ENCODE results near the gene ANKRD11.
A peak's percentile ranks its signal among the peaks of the same experiment; 100 is the strongest.

The ANKRD11 gene

DNA sequence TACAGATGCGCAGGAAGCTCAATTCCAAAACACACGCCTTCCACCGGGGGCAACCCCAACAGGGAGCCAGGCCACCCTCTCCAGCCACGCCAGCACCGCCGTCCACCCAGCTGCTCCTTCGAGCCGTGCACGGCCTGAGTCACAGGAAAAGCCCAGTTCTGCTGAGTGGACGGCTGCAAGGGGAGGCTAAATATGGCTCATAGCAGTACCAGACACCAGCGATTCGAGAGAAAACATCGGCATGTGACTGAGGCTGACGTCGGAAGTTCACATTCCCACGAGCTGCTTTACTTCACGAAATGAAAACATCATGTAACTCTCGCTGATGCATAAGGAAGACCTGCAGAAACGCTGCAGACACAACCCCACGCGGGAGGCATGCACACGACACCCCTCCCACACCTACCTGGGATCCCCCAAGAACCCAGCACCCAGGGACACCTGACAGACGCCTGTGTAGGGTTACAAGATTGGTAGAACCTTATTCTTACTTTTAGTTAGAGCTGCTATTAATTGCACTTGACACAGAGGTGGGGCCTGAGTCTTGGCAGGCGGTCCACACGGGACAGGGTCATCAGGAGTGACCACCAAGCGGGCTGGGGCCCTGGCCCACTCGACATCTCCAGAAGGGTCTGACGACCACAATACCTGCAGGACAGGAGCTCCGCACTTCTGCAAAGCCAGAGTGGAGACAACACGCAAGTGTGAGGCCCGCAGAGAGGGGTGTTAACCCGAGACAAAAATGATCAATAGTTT lies 116.8 kb downstream of the ANKRD11 start:
- H3K4me3 ChIP-seq (ENCODE audit: low read length): no peak overlapping the region
- no peak for DNase-seq (ENCODE audit: low read depth)
- TF ChIP-seq, protein P1, sequence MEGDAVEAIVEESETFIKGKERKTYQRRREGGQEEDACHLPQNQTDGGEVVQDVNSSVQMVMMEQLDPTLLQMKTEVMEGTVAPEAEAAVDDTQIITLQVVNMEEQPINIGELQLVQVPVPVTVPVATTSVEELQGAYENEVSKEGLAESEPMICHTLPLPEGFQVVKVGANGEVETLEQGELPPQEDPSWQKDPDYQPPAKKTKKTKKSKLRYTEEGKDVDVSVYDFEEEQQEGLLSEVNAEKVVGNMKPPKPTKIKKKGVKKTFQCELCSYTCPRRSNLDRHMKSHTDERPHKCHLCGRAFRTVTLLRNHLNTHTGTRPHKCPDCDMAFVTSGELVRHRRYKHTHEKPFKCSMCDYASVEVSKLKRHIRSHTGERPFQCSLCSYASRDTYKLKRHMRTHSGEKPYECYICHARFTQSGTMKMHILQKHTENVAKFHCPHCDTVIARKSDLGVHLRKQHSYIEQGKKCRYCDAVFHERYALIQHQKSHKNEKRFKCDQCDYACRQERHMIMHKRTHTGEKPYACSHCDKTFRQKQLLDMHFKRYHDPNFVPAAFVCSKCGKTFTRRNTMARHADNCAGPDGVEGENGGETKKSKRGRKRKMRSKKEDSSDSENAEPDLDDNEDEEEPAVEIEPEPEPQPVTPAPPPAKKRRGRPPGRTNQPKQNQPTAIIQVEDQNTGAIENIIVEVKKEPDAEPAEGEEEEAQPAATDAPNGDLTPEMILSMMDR (IDR thresholded peaks at IDR 0.05; ENCODE audit: insufficient read depth, low read depth, low read length, missing control alignments): no peak

DNA sequence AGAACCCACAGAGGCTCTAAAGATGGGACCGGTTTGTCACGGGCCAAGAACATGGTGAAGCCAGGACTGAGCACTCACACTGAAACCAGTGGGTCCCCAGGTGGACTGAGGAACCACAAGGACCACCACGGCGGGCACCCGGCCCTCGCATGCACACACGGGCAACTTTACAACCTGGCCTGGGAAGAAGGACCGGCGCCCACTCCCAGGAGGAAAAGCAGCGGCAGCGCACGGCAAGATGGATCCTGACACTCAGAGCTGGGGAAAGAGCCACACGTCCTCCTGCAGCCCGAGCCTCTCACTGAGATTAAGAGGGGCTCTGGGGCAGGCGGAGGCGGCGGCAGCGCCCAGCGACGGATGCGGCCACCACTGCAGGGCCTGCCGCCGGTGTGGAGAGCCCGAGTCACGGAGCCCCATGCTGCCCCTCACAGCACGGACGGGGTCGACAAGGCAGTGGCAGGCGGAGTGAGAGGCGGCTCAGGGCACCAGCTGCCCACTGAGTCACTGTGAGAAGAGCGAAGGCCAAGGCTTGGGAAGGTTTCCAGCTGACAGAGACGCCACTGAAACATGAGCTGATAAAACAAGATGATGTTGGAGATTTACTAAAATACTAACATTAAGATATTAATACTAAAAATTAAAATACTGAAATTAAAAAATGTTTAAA lies 118.3 kb downstream of the ANKRD11 start:
- no peak for DNase-seq (ENCODE audit: low read depth)
- TF ChIP-seq, protein P1 (IDR thresholded peaks at IDR 0.05; ENCODE audit: insufficient read depth, low read depth, low read length, missing control alignments): no peak
- no peak overlapping the region for H3K4me3 ChIP-seq (ENCODE audit: low read length)

DNA sequence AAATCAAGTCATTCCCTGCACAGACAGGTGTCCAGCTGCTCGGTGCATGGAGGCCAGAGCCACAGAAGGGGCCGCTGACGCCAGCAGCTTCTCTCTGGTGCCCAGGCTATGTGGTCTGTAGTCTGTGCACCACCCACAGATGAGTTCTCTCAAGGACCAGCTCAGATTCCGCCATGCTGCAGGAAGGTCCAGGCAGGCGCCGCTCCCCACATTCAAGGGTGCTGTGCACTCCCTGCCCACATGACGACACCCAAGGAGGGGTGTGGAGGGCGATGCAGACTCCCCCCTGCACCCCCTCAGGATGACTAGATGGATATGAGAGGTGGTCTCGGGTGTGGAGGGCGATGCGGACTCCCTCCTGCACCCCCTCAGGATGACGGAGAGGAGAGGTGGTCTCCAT lies 119.0 kb downstream of the ANKRD11 start:
- TF ChIP-seq, protein P1 (IDR thresholded peaks at IDR 0.05; ENCODE audit: insufficient read depth, low read depth, low read length, missing control alignments): no peak
- DNase-seq (ENCODE audit: low read depth): no peak
- H3K4me3 ChIP-seq (ENCODE audit: low read length): no peak overlapping the region

DNA sequence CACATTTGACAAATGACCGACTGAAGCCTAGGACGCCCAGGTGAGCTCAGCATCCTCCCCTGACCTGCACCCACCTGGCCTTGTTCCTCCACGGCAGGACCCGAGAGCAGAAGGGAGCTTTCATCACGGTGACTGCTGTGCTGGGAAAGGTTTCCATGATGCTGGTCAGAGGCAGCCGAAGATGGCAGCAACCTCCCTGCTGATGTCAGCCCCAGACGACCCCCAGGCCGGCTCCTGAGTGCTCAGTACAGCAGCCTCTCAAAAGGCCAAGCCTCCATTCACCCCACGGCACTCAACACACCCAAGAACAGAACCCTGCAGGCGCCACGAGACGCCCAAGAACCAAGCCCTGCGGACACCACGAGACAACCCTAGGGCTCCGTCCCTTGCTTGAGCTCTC lies 119.8 kb downstream of the ANKRD11 start:
- DNase-seq (ENCODE audit: low read depth): no peak
- H3K4me3 ChIP-seq (ENCODE audit: low read length): no peak overlapping the region
- TF ChIP-seq, protein P1 (IDR thresholded peaks at IDR 0.05; ENCODE audit: insufficient read depth, low read depth, low read length, missing control alignments): no peak

DNA sequence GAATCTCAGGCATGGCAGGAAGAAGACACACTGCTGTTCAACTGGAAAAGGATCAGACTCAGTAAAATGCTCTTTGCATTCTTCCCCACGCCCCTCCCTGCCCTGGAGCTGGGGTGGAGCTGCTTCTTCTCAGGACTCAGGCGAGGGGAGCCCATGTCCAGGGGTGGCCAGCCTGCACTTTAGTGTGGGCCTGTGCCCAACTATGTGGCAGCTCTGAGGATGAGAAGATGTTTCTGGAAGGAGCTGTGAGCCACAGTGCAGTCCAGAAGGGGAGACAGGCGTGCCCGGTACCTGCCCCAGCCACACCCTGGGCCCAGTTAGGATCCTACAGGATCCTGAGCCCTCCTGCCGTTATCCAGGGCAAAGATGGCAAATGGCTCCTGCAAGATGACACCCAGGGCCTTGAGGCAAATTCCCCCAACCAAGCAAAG lies 120.3 kb downstream of the ANKRD11 start:
- TF ChIP-seq, protein P1 (IDR thresholded peaks at IDR 0.05; ENCODE audit: insufficient read depth, low read depth, low read length, missing control alignments): no peak
- DNase-seq (ENCODE audit: low read depth): peak; percentile 49
- no peak overlapping the region for H3K4me3 ChIP-seq (ENCODE audit: low read length)

DNA sequence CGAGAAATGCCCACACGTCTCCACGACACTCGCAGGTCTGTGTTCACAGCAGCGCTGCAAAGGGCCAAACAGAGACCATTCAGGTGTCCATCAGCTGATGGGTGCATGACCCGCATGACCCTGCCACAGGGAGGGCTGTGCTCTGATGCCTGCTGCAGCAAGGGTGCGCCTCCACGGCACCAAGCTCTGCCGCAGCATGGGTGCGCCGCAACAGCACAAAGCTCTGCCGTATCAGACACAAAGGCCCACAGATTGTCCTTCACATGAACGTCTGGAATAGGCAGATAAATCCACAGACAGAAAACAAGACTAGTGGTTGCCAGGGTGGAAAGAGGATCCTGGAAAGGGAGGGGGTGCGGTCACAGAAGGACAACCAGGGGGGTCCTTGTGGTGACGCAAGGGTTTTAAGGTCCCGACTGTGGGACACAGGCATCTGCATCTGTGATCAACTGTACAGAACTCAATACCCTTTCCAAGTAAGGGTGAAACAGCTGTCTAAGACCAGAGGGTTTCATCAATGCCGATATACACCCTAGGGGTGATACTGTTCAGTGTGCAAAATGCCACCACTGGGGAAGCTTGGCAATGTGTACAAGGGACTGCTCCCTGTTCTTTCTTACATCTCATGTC lies 121.0 kb downstream of the ANKRD11 start:
- DNase-seq (ENCODE audit: low read depth): no peak
- TF ChIP-seq, protein P1 (IDR thresholded peaks at IDR 0.05; ENCODE audit: insufficient read depth, low read depth, low read length, missing control alignments): no peak
- no peak overlapping the region for H3K4me3 ChIP-seq (ENCODE audit: low read length)
